K562 (cell line): ENCODE data around the gene FBLIM1.

ENCODE experiments used
- BRCA1 ChIP-seq, 2 experiments: fragments of 450-650 bp in 1 of 2; sonication (generic) in 1 of 2; formaldehyde crosslinking in 1 of 2; IDR thresholded peaks; 2 replicates each; pipeline versions ENCODE4 v1.5.0 to v1.6.1; 2017 to 2020; ENCODE audit warnings: mild to moderate bottlenecking in 1 of 2, missing genetic modification reagents in 1 of 2
- CUX1 ChIP-seq: fragments of 200-800 bp; sonication (Bioruptor generic); IDR thresholded peaks from 2 replicates; pipeline ENCODE4 v1.6.1; 2016; ENCODE audit warnings: missing genetic modification characterization, missing compliant biosample characterization
- E2F4 ChIP-seq: sonication (generic); formaldehyde crosslinking; IDR thresholded peaks from 2 replicates; pipeline ENCODE4 v1.8.0; 2022; ENCODE audit warnings: mild to moderate bottlenecking, low read depth, missing genetic modification reagents
- ELF2 ChIP-seq: fragments of 250-450 bp; sonication (Bioruptor Pico); IDR thresholded peaks from 2 replicates; pipeline ENCODE4 v1.5.0; 2021; ENCODE audit warnings: mild to moderate bottlenecking
- IRF2 ChIP-seq: sonication (generic); formaldehyde crosslinking; IDR thresholded peaks from 2 replicates; pipeline ENCODE4 v1.8.1; 2022; ENCODE audit warnings: mild to moderate bottlenecking, missing genetic modification reagents
- JUN ChIP-seq, 2 experiments: sonication (generic) in 1 of 2; formaldehyde crosslinking in 1 of 2; IDR thresholded peaks; 2 replicates each; pipeline versions ENCODE4 v1.6.1 to v1.8.0; 2012 to 2022; ENCODE audit warnings: borderline replicate concordance in 2 of 2, mild to moderate bottlenecking in 2 of 2, improper control_type of control experiment in 1 of 2, low read depth in 1 of 2, low read length in 1 of 2, missing genetic modification reagents in 1 of 2
- MAZ ChIP-seq, 2 experiments: fragments of 450-650 bp in 1 of 2; sonication (generic) in 1 of 2; formaldehyde crosslinking; IDR thresholded peaks in 1 of 2; conservative IDR thresholded peaks in 1 of 2; 2 replicates each; pipeline versions ENCODE4 v1.4.0 to v1.5.0; 2020; ENCODE audit warnings: mild to moderate bottlenecking in 1 of 2, missing genetic modification reagents in 1 of 2
- NR2C2 ChIP-seq, 2 experiments: fragments of 200-800 bp in 1 of 2; sonication (Bioruptor generic) in 1 of 2; sonication (generic) in 1 of 2; formaldehyde crosslinking in 1 of 2; IDR thresholded peaks; 2 replicates each; pipeline versions ENCODE4 v1.6.1 to v1.8.0; 2016 to 2022; ENCODE audit warnings: mild to moderate bottlenecking in 1 of 2, missing compliant biosample characterization in 1 of 2, missing genetic modification characterization in 1 of 2, missing genetic modification reagents in 1 of 2
- NR3C1 ChIP-seq: sonication (generic); formaldehyde crosslinking; IDR thresholded peaks from 2 replicates; pipeline ENCODE4 v1.8.1; 2022; ENCODE audit warnings: missing genetic modification reagents
- RBFOX2 ChIP-seq: fragments of 200-400 bp; formaldehyde crosslinking; IDR thresholded peaks from 2 replicates; pipeline ENCODE4 v1.6.1; 2017; ENCODE audit warnings: low read depth, mild to moderate bottlenecking, low read length, moderate library complexity
- ZNF766 ChIP-seq: fragments of 200-800 bp; sonication (Bioruptor generic); conservative IDR thresholded peaks from 2 replicates; pipeline ENCODE4 v1.6.1; 2016; ENCODE audit warnings: missing genetic modification characterization, missing compliant biosample characterization
- TF ChIP-seq, protein P1 (sequence below): sonication (generic); formaldehyde crosslinking; IDR thresholded peaks from 2 replicates; pipeline ENCODE4 v1.8.1; 2022; ENCODE audit warnings: missing genetic modification reagents
- TF ChIP-seq, protein P2 (sequence below), 3 experiments: IDR thresholded peaks in 2 of 3; conservative IDR thresholded peaks in 1 of 3; 2 replicates each; pipeline ENCODE4 v1.5.1; 2011 to 2012; ENCODE audit warnings: low read length in 3 of 3, mild to moderate bottlenecking in 3 of 3, control low read depth in 2 of 3, improper control_type of control experiment in 1 of 3, inconsistent platforms in 1 of 3, low read depth in 1 of 3, mixed read lengths in 1 of 3, moderate library complexity in 1 of 3; ENCODE audit not compliant: insufficient read depth in 2 of 3
- TF ChIP-seq, protein P3 (sequence below): fragments of 250-450 bp; sonication (Bioruptor Pico); IDR thresholded peaks from 2 replicates; pipeline ENCODE4 v1.5.0; 2021; ENCODE audit warnings: mild to moderate bottlenecking, moderate library complexity

DNA sequence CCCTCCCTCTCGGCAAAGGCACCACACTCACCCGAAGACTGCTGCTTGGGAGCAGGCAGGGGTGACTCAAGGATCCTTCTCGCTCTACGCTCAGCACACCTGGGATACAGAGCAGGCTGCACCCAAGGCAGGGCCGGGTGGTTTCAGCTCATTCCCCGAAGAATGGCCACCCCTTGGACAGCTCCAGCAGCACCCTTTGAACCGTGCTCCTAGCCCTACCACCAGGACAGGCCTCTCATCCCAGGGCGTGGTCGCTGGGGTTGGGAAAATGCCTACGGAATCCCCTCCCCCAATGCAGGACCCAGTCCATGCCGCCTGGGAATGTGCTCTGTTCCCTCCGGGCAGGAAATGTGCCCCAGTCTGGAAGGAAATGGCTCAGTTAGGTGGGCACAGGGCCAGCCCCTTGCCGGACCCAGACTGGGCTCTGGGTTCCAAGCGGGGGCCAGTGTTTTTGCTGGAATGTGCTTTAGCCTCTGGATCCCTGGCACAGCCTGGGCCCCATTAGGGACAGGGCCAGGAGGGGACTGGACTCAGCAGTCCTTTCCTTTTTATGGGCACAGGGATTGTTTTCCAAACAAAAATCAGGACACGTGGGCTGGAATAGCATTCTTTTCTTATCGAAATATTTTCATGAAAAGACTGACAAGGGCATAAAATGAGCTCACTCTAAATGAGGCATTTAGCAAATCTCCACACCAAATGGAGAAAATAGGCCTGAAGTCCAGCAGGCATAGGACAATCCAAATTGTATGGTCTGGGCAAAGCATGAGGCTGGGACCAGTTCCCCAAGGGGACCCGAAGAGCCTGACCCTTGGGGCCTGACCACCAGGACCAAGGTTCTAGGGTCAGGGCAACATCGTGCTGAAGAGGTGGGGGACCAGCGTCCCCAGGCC lies 8.9 kb upstream of the FBLIM1 start:
- TF ChIP-seq MAZ (CRISPR knock-in tag; conservative IDR thresholded peaks at IDR 0.05 in 1 of 2, IDR thresholded peaks at IDR 0.05 in 1 of 2) (no peak), NR2C2 (CRISPR knock-in tag; IDR thresholded peaks at IDR 0.05) (no peak), NR2C2 (tag; IDR thresholded peaks at IDR 0.05) (no peak), RBFOX2 (no peak), CUX1 (CRISPR knock-in tag) (no peak), NR3C1 (CRISPR knock-in tag) (no peak), ZNF766 (CRISPR knock-in tag) (no peak), E2F4 (CRISPR knock-in tag) (no peak), JUN (IDR thresholded peaks at IDR 0.05; ENCODE audit: borderline replicate concordance, low read depth, low read length) (no peak), JUN (CRISPR knock-in tag; IDR thresholded peaks at IDR 0.05; ENCODE audit: borderline replicate concordance) (no peak), ELF2 (CRISPR knock-in tag) (no peak), IRF2 (CRISPR knock-in tag) (no peak), BRCA1 (IDR thresholded peaks at IDR 0.05) (no peak), BRCA1 (CRISPR knock-in tag; IDR thresholded peaks at IDR 0.05) (no peak)
- TF ChIP-seq, protein P1, sequence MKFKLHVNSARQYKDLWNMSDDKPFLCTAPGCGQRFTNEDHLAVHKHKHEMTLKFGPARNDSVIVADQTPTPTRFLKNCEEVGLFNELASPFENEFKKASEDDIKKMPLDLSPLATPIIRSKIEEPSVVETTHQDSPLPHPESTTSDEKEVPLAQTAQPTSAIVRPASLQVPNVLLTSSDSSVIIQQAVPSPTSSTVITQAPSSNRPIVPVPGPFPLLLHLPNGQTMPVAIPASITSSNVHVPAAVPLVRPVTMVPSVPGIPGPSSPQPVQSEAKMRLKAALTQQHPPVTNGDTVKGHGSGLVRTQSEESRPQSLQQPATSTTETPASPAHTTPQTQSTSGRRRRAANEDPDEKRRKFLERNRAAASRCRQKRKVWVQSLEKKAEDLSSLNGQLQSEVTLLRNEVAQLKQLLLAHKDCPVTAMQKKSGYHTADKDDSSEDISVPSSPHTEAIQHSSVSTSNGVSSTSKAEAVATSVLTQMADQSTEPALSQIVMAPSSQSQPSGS = no peak
- TF ChIP-seq, protein P2, sequence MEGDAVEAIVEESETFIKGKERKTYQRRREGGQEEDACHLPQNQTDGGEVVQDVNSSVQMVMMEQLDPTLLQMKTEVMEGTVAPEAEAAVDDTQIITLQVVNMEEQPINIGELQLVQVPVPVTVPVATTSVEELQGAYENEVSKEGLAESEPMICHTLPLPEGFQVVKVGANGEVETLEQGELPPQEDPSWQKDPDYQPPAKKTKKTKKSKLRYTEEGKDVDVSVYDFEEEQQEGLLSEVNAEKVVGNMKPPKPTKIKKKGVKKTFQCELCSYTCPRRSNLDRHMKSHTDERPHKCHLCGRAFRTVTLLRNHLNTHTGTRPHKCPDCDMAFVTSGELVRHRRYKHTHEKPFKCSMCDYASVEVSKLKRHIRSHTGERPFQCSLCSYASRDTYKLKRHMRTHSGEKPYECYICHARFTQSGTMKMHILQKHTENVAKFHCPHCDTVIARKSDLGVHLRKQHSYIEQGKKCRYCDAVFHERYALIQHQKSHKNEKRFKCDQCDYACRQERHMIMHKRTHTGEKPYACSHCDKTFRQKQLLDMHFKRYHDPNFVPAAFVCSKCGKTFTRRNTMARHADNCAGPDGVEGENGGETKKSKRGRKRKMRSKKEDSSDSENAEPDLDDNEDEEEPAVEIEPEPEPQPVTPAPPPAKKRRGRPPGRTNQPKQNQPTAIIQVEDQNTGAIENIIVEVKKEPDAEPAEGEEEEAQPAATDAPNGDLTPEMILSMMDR (IDR thresholded peaks at IDR 0.05 in 2 of 3, conservative IDR thresholded peaks at IDR 0.05 in 1 of 3; ENCODE audit: insufficient read depth in 2 of 3, low read depth in 1 of 3, low read length in 3 of 3) = no peak
- TF ChIP-seq, protein P3, sequence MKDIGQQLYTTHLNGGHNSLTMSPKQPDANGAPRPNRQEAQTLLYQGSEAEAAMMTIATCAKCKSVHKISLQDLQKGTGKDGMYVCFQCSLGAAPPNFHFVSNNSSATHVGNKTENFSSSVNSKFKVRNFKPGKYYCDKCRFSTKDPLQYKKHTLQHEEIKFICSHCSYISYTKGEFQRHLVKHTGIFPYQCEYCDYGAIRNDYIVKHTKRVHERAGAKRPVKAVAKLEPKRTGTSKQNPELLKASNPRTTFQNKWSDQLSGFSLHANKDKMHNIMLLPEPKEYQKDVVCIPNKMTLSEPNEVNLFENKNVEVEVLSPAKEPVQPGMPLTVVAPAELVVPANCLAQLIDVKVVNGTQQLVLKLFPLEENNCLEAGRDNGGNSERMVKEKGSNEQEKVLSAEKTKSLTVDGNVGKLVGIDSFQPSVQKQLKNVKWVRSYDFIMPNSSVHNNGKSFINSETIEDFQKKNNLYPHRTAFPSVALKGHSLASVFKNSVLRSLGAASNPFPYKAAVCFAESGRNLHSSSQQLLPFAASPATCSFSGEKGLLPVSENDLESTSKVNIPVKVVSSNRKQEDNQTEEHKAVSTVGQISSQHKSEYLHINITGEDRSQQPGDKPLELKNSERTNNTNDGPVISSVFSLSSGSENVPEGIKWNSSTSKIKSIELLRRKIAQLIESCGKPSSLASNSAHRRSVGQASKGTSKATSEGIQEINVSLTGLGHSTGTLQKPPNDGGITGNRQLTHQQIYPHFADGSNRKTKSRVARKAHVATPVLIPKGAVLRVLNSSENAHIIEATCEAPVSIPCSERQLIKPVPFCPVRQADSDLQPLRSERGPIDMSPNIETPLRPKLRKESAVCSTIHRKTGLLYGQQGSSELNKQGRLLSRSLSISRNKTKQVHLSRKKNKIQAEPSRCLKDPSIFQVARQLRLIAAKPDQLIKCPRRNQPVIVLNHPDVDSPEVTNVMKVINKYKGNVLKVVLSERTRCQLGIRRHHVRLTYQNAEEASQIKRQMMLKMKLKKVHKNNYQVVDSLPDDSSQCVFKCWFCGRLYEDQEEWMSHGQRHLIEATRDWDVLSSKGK (CRISPR knock-in tag) = no peak
